SU-DHL-6 (cell line): Measurements from ENCODE around the gene NLGN1.

Experiments
- CTCF ChIP-seq: fragments of 200-600 bp; sonication (generic); IDR thresholded peaks from one replicate; pipeline ENCODE4 v1.5.1; 2017; ENCODE audit warnings: antibody characterized with exemption, mild to moderate bottlenecking, low read length, moderate library complexity; ENCODE audit not compliant: insufficient read depth, poor library complexity, severe bottlenecking
- EZH2phosphoT487 ChIP-seq: fragments of 200-600 bp; sonication (generic), shearing (Covaris generic); conservative IDR thresholded peaks from 2 replicates; pipeline ENCODE4 v1.6.1; 2018; ENCODE audit warnings: mild to moderate bottlenecking, antibody characterized with exemption, low read length, moderate library complexity, mixed read lengths

DNA sequence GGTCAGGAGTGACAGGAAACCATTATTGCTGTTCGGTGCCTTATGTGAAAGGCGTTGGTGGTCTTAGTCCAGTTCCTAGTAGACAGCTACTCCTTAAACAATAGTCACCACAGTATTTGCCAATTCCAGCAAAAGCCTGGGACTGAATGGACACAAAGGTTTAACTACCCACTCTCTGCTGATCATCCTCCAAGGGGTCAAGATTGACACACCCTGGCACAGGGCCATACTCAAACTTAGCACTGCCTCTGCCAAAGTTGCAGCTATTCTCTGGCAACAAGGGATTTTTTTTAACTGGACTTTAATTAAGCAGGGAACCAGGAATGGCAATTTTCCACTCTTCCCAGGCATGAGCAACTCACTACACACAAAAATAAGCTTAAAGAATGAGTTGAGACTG, 193.9 kb downstream of the NLGN1 start:
- TF ChIP-seq CTCF: no peak
- TF ChIP-seq EZH2phosphoT487: no peak
